HEK293T (cell line): ENCODE measurements around the gene SERPINH1.

Experiments
- BHLHE40 ChIP-seq: fragments of 450-650 bp; IDR thresholded peaks from 2 replicates; pipeline ENCODE4 v1.6.1; 2016; ENCODE audit warnings: mild to moderate bottlenecking, moderate library complexity, borderline replicate concordance
- FOXA1 ChIP-seq: fragments of 450-650 bp; IDR thresholded peaks from 2 replicates; pipeline ENCODE4 v1.6.1; 2016; ENCODE audit warnings: mild to moderate bottlenecking
- FOXK2 ChIP-seq: fragments of 450-650 bp; IDR thresholded peaks from 2 replicates; pipeline ENCODE4 v1.6.1; 2016; ENCODE audit warnings: mild to moderate bottlenecking
- LEF1 ChIP-seq: fragments of 450-650 bp; IDR thresholded peaks from 2 replicates; pipeline ENCODE4 v1.6.1; 2017; ENCODE audit warnings: mild to moderate bottlenecking, borderline replicate concordance
- SUZ12 ChIP-seq: fragments of 450-650 bp; IDR thresholded peaks from 2 replicates; pipeline ENCODE4 v1.6.1; 2016; ENCODE audit warnings: mild to moderate bottlenecking

DNA sequence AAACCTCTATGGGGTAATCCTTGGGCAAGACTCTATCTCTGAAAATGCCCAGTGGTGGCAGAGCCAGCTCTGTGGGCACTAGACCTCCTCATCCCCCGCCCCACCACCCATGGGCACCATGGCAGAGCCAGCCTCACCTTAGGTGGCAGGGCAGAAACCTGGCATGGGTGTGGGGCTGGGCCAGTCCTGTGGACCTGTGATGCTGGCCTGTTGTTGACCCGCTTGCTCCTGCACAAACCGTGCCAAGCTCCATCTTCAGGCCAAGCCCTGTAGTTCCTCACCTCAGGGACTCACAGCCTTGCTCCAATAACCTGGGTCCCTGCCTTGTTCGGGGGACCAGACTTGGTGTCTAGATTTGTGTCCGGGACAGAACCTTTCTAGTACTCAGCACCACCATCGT lies 8.9 kb upstream of the SERPINH1 start:
- TF ChIP-seq FOXA1 (no peak), FOXK2 (no peak), SUZ12 (no peak), BHLHE40 (no peak), LEF1 (no peak)
